Measurements from ENCODE around the gene UBR4. TPM values are rescaled to one million over a fixed set of nuclear protein-coding genes. Genes with fewer than 3 reads are reported as not detected.

UBR4 gene
- total and polyA plus RNA-seq, 2 experiments from 2014 or later: 140 to 175 TPM

DNA sequence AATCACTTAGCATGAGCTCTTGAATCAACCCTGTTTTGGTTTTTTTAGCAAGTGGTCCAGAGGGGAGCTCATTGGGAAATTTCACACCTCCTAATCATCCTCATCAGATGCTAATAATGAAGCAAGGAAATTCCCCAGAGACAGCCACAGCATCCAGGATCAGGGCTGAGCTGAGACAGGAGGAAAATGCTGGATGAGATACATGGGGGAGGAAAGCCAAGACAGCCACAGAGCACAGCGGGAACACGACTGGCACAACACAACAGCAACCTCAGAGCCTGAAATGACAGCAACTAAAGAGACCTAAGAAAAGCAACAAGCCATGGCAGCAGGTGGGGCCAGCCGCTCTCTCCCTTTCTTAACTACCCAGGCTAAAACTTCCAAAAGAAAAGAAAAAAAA is 70.4 kb downstream of the UBR4 start:
- Histone ChIP-seq H3K36me3 (replicated peaks; ENCODE audit: insufficient read depth, low read depth) (peaks cover 11% of the 10 kb centered on the region), H3K4me2 (peak overlapping the region; percentile 11), H3K27ac (peak overlapping the region; percentile 43), H3K9me2 (replicated peaks; ENCODE audit: insufficient read depth) (no peaks in the 10 kb centered on the region), H3K9me3 (ENCODE audit: low read depth) (no peaks in the 10 kb centered on the region), H3K4me3 (no peak overlapping the region), H3K79me2 (peaks cover 23% of the 10 kb centered on the region), H4K20me1 (ENCODE audit: insufficient read depth, poor library complexity, severe bottlenecking) (no peaks in the 10 kb centered on the region), H3K4me1 (ENCODE audit: insufficient read depth) (peaks cover 13% of the 10 kb centered on the region), H3K27me3 (no peaks in the 10 kb centered on the region), H2AFZ (no peak overlapping the region)
- no peak for DNase-seq (ENCODE audit: low spot score)
- TF ChIP-seq EZH2 (IDR thresholded peaks at IDR 0.05; ENCODE audit: borderline replicate concordance) (no peak), EZH2phosphoT487 (IDR thresholded peaks at IDR 0.05; ENCODE audit: low read depth, severe bottlenecking, unreplicated experiment) (no peak)
- TF ChIP-seq, protein P1, sequence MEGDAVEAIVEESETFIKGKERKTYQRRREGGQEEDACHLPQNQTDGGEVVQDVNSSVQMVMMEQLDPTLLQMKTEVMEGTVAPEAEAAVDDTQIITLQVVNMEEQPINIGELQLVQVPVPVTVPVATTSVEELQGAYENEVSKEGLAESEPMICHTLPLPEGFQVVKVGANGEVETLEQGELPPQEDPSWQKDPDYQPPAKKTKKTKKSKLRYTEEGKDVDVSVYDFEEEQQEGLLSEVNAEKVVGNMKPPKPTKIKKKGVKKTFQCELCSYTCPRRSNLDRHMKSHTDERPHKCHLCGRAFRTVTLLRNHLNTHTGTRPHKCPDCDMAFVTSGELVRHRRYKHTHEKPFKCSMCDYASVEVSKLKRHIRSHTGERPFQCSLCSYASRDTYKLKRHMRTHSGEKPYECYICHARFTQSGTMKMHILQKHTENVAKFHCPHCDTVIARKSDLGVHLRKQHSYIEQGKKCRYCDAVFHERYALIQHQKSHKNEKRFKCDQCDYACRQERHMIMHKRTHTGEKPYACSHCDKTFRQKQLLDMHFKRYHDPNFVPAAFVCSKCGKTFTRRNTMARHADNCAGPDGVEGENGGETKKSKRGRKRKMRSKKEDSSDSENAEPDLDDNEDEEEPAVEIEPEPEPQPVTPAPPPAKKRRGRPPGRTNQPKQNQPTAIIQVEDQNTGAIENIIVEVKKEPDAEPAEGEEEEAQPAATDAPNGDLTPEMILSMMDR (IDR thresholded peaks at IDR 0.05; ENCODE audit: poor library complexity): no peak
- 74% methylated on average over 3 of the region's 3 CpGs for WGBS (ENCODE audit: low lambda C conversion rate, missing lambda C conversion rate)

DNA sequence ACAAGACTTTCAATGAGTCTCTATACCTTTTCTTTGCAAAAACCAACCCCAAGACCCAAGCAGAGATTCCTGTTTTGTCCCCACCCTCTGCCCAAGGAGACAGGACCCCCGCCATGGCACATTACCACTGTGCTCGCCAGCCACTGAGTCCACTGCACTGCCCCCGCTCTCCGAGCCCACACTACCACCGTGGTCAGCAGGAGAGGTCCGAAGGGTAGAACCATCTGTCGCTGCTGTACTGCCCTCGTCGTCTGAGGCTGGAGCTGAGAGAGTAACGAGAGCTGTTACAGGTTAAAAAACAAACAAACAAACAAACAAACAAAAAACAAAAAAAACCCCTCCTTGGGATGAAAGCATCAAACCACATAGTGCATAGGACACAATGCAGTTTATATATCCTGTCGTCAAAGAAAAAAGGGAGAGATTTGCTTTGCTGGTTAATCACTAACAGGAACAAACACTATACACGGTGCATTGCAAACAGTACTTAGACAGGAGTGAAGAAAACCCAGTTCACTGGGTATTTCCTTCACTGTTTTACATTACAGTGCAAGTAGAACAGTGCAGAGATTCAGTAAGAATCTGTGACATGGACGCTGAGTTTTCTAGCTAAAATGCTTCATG is 71.0 kb downstream of the UBR4 start:
- H3K27me3 ChIP-seq: no peaks in the 10 kb centered on the region
- H3K9me3 ChIP-seq (ENCODE audit: low read depth): no peaks in the 10 kb centered on the region
- H4K20me1 ChIP-seq (ENCODE audit: insufficient read depth, poor library complexity, severe bottlenecking): no peaks in the 10 kb centered on the region
- peak overlapping the region; percentile 11 for H3K4me2 ChIP-seq
- 69% methylated on average over 13 of the region's 13 CpGs for WGBS (ENCODE audit: low lambda C conversion rate, missing lambda C conversion rate)
- H3K27ac ChIP-seq: peak overlapping the region; percentile 43
- no peak for TF ChIP-seq EZH2 (IDR thresholded peaks at IDR 0.05; ENCODE audit: borderline replicate concordance)
- no peaks in the 10 kb centered on the region for H3K9me2 ChIP-seq (replicated peaks; ENCODE audit: insufficient read depth)
- no peak overlapping the region for H2AFZ ChIP-seq
- H3K36me3 ChIP-seq (replicated peaks; ENCODE audit: insufficient read depth, low read depth): peaks cover 16% of the 10 kb centered on the region
- peaks cover 13% of the 10 kb centered on the region for H3K4me1 ChIP-seq (ENCODE audit: insufficient read depth)
- no peak overlapping the region for H3K4me3 ChIP-seq
- H3K79me2 ChIP-seq: peaks cover 29% of the 10 kb centered on the region
- DNase-seq (ENCODE audit: low spot score): no peak

DNA sequence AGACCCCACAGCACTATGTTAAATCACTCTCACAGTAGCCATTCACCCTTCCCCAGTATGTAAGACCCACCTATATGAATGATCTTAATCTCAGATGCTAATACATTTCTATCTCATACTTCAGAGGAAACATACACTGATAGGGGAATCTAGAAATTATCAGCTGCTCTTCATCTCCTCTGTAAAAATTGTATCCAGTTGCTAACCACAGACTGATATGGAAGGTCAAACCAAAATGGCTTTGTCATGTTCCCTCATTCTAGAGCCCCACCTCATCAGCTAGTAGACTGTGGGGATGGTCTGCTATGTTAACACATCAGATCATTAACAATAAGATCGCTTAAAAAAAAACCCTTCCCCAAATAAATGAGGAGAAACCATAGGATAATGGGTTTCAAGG is 71.7 kb downstream of the UBR4 start:
- WGBS (ENCODE audit: low lambda C conversion rate, missing lambda C conversion rate): 96% methylated on average over 1 of the region's 1 CpG
- Histone ChIP-seq H3K4me2 (no peak overlapping the region), H3K36me3 (replicated peaks; ENCODE audit: insufficient read depth, low read depth) (peaks cover 16% of the 10 kb centered on the region)

DNA sequence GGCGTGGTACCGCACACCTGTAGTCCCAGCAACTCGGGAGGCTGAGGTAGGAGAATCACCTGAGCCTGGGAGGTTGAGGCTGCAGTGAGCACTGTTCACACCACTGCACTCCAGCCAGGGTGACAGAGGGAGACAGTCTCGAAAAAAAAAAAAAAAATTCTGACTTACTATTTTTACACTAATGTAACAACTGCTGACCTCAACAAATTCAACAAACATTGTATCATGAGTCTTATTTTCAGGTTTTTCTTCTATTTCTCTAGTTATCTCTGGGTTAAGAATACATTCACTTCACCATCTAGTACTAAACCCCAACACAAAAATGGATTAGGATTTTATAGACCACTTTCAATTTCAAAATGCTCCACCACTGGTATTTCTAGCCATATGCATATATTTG is 72.9 kb downstream of the UBR4 start:
- TF ChIP-seq, protein P1 (IDR thresholded peaks at IDR 0.05; ENCODE audit: poor library complexity): no peak
- no peak for TF ChIP-seq EZH2 (IDR thresholded peaks at IDR 0.05; ENCODE audit: borderline replicate concordance)
- TF ChIP-seq EZH2phosphoT487 (IDR thresholded peaks at IDR 0.05; ENCODE audit: low read depth, severe bottlenecking, unreplicated experiment): no peak
- Histone ChIP-seq H4K20me1 (ENCODE audit: insufficient read depth, poor library complexity, severe bottlenecking) (no peaks in the 10 kb centered on the region), H2AFZ (no peak overlapping the region), H3K9me3 (ENCODE audit: low read depth) (peaks cover 7% of the 10 kb centered on the region), H3K27ac (no peak overlapping the region), H3K27me3 (no peaks in the 10 kb centered on the region), H3K4me1 (ENCODE audit: insufficient read depth) (peaks cover 13% of the 10 kb centered on the region), H3K36me3 (replicated peaks; ENCODE audit: insufficient read depth, low read depth) (peaks cover 16% of the 10 kb centered on the region), H3K9me2 (replicated peaks; ENCODE audit: insufficient read depth) (no peaks in the 10 kb centered on the region), H3K4me2 (no peak overlapping the region), H3K79me2 (peaks cover 40% of the 10 kb centered on the region), H3K4me3 (no peak overlapping the region)
- no peak for DNase-seq (ENCODE audit: low spot score)
- 95% methylated on average over 4 of the region's 4 CpGs for WGBS (ENCODE audit: low lambda C conversion rate, missing lambda C conversion rate)

More for the DNA sequence above, 71.7 kb downstream of the UBR4 start:
- H3K27me3 ChIP-seq: no peaks in the 10 kb centered on the region
- H4K20me1 ChIP-seq (ENCODE audit: insufficient read depth, poor library complexity, severe bottlenecking): no peaks in the 10 kb centered on the region
- peaks cover 36% of the 10 kb centered on the region for H3K79me2 ChIP-seq
- TF ChIP-seq, protein P1 (IDR thresholded peaks at IDR 0.05; ENCODE audit: poor library complexity): no peak
- no peak for TF ChIP-seq EZH2 (IDR thresholded peaks at IDR 0.05; ENCODE audit: borderline replicate concordance)
- no peak for TF ChIP-seq EZH2phosphoT487 (IDR thresholded peaks at IDR 0.05; ENCODE audit: low read depth, severe bottlenecking, unreplicated experiment)
- H3K4me3 ChIP-seq: no peak overlapping the region
- peaks cover 13% of the 10 kb centered on the region for H3K4me1 ChIP-seq (ENCODE audit: insufficient read depth)
- H3K9me2 ChIP-seq (replicated peaks; ENCODE audit: insufficient read depth): no peaks in the 10 kb centered on the region
- no peak for DNase-seq (ENCODE audit: low spot score)
- peak overlapping the region; percentile 25 for H3K27ac ChIP-seq
- peaks cover 5% of the 10 kb centered on the region for H3K9me3 ChIP-seq (ENCODE audit: low read depth)
- H2AFZ ChIP-seq: no peak overlapping the region
